ENCODE results near the gene IMMP2L. TPM values are rescaled to one million over a fixed set of nuclear protein-coding genes. Genes with fewer than 3 reads are reported as not detected.

The IMMP2L gene
- total and polyA plus RNA-seq, 2 donors (not counting 3 experiments of a cell fraction or from before 2014, with no cell fraction given), result 9.9 to 11.8 TPM

DNA sequence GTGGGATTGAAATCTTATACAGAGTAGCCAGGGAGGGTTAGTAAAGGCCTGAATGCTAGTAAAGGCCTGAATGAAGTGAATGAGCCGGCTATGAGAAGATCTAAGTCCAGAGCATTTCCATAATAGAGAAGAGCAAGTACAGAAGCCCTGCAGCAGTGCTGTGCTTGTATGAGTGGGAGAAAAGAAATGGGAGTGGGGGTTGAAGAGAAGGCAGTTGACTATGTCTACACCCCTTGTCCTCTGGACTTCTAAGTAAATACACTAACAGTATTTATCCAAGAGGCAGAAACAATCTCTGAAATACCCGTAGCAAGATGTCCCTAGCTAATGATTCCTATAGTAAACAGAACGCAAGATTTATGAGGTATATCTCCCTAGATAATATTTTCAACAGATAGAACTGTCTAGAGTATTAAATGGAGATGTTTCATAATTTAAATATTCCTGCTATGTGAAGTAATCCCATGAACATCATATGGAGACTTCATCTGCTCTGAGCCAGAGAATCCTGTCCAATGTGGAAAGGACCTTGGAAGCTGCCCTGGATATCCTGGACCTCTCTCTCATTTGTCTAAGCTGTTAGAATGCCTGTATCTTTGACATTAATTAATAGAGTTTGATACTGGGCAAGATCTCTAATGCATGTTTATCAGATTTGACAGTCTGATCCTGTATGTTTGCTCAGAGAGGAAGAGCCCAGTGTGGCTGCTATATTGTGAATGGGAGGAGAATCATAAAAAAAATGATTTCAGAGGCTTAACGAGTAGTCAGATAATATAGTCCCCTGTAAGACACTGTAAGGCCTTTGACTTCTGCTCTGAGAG lies 299.8 kb downstream of the IMMP2L start:
- CTCF ChIA-PET, result interaction anchor here (1.5 kb wide), 1 partner anchor 30 kb away, joined by 3 read pairs; no protein-coding TSS in a partner anchor
- H3K27me3 ChIP-seq (ENCODE audit: control insufficient read depth in 2 of 2, insufficient read depth in 2 of 2, low read length in 2 of 2), result no peaks in the 10 kb centered on the region
- H3K4me3 ChIP-seq (replicated peaks in 1 of 3; ENCODE audit: insufficient read depth in 1 of 3, low read depth in 1 of 3, low read length in 3 of 3), result no peak overlapping the region
- BruUV-seq (replicated peaks), result no TSS peak
- TF ChIP-seq, protein P1, sequence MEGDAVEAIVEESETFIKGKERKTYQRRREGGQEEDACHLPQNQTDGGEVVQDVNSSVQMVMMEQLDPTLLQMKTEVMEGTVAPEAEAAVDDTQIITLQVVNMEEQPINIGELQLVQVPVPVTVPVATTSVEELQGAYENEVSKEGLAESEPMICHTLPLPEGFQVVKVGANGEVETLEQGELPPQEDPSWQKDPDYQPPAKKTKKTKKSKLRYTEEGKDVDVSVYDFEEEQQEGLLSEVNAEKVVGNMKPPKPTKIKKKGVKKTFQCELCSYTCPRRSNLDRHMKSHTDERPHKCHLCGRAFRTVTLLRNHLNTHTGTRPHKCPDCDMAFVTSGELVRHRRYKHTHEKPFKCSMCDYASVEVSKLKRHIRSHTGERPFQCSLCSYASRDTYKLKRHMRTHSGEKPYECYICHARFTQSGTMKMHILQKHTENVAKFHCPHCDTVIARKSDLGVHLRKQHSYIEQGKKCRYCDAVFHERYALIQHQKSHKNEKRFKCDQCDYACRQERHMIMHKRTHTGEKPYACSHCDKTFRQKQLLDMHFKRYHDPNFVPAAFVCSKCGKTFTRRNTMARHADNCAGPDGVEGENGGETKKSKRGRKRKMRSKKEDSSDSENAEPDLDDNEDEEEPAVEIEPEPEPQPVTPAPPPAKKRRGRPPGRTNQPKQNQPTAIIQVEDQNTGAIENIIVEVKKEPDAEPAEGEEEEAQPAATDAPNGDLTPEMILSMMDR (IDR thresholded peaks at IDR 0.05; ENCODE audit: extremely low read depth in 1 of 2, insufficient read depth in 1 of 2, low read depth in 1 of 2, low read length in 2 of 2), result no peak
- TF ChIP-seq FOS (IDR thresholded peaks at IDR 0.05; ENCODE audit: borderline replicate concordance, insufficient read depth, low read length) (no peak), GATA2 (IDR thresholded peaks at IDR 0.05; ENCODE audit: insufficient read depth, insufficient read length, low read depth, low read length) (no peak)
- dilution Hi-C loops (cut with MboI; ENCODE audit: extremely low pct_ligation_motif_present, low sequenced_read_pairs), result no loop called here
- H3K27ac ChIP-seq (ENCODE audit: insufficient read depth, low read depth, low read length), result no peak overlapping the region
- no peak overlapping the region for H3K4me2 ChIP-seq (ENCODE audit: insufficient read depth, low read length)
- no peaks in the 10 kb centered on the region for H3K36me3 ChIP-seq (ENCODE audit: control insufficient read depth in 2 of 2, extremely low read depth in 1 of 2, insufficient read depth in 2 of 2, low read length in 2 of 2)
- H4K20me1 ChIP-seq (replicated peaks; ENCODE audit: control insufficient read depth, extremely low read depth, insufficient read depth, low read length), result no peaks in the 10 kb centered on the region
- no peaks in the 10 kb centered on the region for H3K4me1 ChIP-seq (ENCODE audit: control insufficient read depth, extremely low read depth, insufficient read depth, low read length)
- intact Hi-C loops (cut with micrococcal nuclease), result no loop called here
- no peak for FAIRE-seq
- POLR2A ChIA-PET, result no interaction called here
- no peak for DNase-seq (ENCODE audit: low read depth, low spot score)
- no peaks in the 10 kb centered on the region for H3K79me2 ChIP-seq (ENCODE audit: control insufficient read depth, insufficient read depth, low read length)
- no peaks in the 10 kb centered on the region for H3K9me3 ChIP-seq (replicated peaks; ENCODE audit: control insufficient read depth, insufficient read depth, low read length)
- no peaks in the 10 kb centered on the region for H3K9me1 ChIP-seq (replicated peaks; ENCODE audit: control insufficient read depth, extremely low read depth, insufficient read depth, low read length)
- no peak overlapping the region for H3K9ac ChIP-seq (replicated peaks; ENCODE audit: extremely low read depth, insufficient read depth, low read length)
- no peak overlapping the region for H2AFZ ChIP-seq (ENCODE audit: low read depth, low read length)

DNA sequence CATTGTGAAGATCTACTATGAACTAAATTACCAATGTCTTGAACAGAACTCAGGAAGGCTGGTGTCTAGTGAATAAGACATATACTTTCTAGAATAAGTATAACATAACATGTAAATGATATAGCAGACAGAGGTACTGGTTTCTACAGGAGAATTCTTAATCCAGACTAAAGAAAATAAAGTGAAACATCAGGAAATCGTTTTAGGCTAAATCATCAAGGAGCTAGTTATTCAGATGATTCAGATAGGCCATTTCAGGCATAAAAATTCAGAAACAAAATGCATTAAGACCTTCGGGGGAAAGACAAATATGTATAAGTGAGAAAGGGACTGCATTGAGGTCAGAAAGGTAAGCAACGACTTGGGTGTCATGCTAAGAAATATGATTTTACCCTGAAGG lies 300.8 kb downstream of the IMMP2L start:
- no peak for FAIRE-seq
- ChIA-PET POLR2A (no interaction called here), CTCF (interaction anchor here (1.5 kb wide), 1 partner anchor 29 kb away, joined by 3 read pairs; no protein-coding TSS in a partner anchor)
- no peaks in the 10 kb centered on the region for H3K9me3 ChIP-seq (replicated peaks; ENCODE audit: control insufficient read depth, insufficient read depth, low read length)
- intact Hi-C loops (cut with micrococcal nuclease), result no loop called here
- H3K27ac ChIP-seq (ENCODE audit: insufficient read depth, low read depth, low read length), result no peak overlapping the region
- BruUV-seq (replicated peaks), result no TSS peak
- no peak for TF ChIP-seq EZH2 (IDR thresholded peaks at IDR 0.05; ENCODE audit: borderline replicate concordance, low read depth, low read length, severe bottlenecking)
- TF ChIP-seq, protein P2, sequence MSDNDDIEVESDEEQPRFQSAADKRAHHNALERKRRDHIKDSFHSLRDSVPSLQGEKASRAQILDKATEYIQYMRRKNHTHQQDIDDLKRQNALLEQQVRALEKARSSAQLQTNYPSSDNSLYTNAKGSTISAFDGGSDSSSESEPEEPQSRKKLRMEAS (IDR thresholded peaks at IDR 0.05; ENCODE audit: insufficient read depth, insufficient read length), result no peak
- H3K4me2 ChIP-seq (ENCODE audit: insufficient read depth, low read length), result no peak overlapping the region
- H2AFZ ChIP-seq (ENCODE audit: low read depth, low read length), result no peak overlapping the region
- no peaks in the 10 kb centered on the region for H3K27me3 ChIP-seq (ENCODE audit: control insufficient read depth in 2 of 2, insufficient read depth in 2 of 2, low read length in 2 of 2)
- no peaks in the 10 kb centered on the region for H3K36me3 ChIP-seq (ENCODE audit: control insufficient read depth in 2 of 2, extremely low read depth in 1 of 2, insufficient read depth in 2 of 2, low read length in 2 of 2)
- no peaks in the 10 kb centered on the region for H3K79me2 ChIP-seq (ENCODE audit: control insufficient read depth, insufficient read depth, low read length)
- dilution Hi-C loops (cut with MboI; ENCODE audit: extremely low pct_ligation_motif_present, low sequenced_read_pairs), result no loop called here
- H3K9me1 ChIP-seq (replicated peaks; ENCODE audit: control insufficient read depth, extremely low read depth, insufficient read depth, low read length), result no peaks in the 10 kb centered on the region
- DNase-seq (ENCODE audit: low read depth, low spot score), result no peak
- no peaks in the 10 kb centered on the region for H4K20me1 ChIP-seq (replicated peaks; ENCODE audit: control insufficient read depth, extremely low read depth, insufficient read depth, low read length)
- H3K4me1 ChIP-seq (ENCODE audit: control insufficient read depth, extremely low read depth, insufficient read depth, low read length), result no peaks in the 10 kb centered on the region
- no peak overlapping the region for H3K4me3 ChIP-seq (replicated peaks in 1 of 3; ENCODE audit: insufficient read depth in 1 of 3, low read depth in 1 of 3, low read length in 3 of 3)
- H3K9ac ChIP-seq (replicated peaks; ENCODE audit: extremely low read depth, insufficient read depth, low read length), result no peak overlapping the region
